Right cardiac atrium (tissue), 5 donors: Measurements from ENCODE around the gene CRYL1. TPM values are rescaled to one million over a fixed set of nuclear protein-coding genes. Genes with fewer than 3 reads are reported as not detected.

Source experiments
- microRNA-seq, 2 donors: library from miRNA; unstranded; fragments of <30 nt; microRNA quantifications; one replicate each; pipeline ENCODE4 v1.2.0, GENCODE V29; 2020 to 2021
- polyA plus RNA-seq: library from polyadenylated mRNA; stranded (reverse); fragments of 200-250 nt; gene quantifications from one replicate; pipeline ENCODE4 v1.2.3, GENCODE V29; 2013
- total RNA-seq, 4 donors: library from RNA; stranded (reverse); fragmentation: NEBNext Ultra II Directional; extraction: Animal tissue kit (Norgen Biotek cat#: 25700); gene quantifications; one replicate each; pipeline ENCODE4 v1.2.1, GENCODE V29; 2021
- donor health status: healthy with polysubstance abuse.
- donor health status: DM: no; HTN: yes; CAD: no.
- donor health status: DM: no; HTN: no; CAD: no.
- donor health status: DM: no; HTN: yes; CAD: no; lungs with severe emphysema.
- donor health status: DM: yes; HTN: yes; CAD: no.

Gene CRYL1
- total and polyA plus RNA-seq, 5 donors, result 29.3 to 41.8 (median 33.1) TPM

Small RNA genes within 50 kb of the gene (microRNA-seq; reads per million reads assigned to microRNA genes)
- 0 reads per million in 2 donors for gene MIR4499

Other genes with a start within 250 kb of the CRYL1 start
- 10 to 100 TPM in 2 of 4 donors, 1 to 10 TPM in 2; 9.3 to 12.9 (median 10.1) TPM for gene IFT88, start 41.3 kb upstream of the CRYL1 start, total RNA-seq
- gene IFT88, start 41.3 kb upstream of the CRYL1 start, polyA plus RNA-seq, result 5.8 TPM
- 1 to 10 TPM; 1.9 to 3.0 (median 2.5) TPM for gene IL17D, start 177.8 kb upstream of the CRYL1 start, total RNA-seq
- gene IL17D, start 177.8 kb upstream of the CRYL1 start, polyA plus RNA-seq, result 2.3 TPM
- gene EEF1AKMT1, start 248.1 kb upstream of the CRYL1 start, total RNA-seq, result 10 to 100 TPM; 12.4 to 14.8 (median 13.4) TPM
- 13.0 TPM for gene EEF1AKMT1, start 248.1 kb upstream of the CRYL1 start, polyA plus RNA-seq